Transverse colon (tissue), 4 donors: ENCODE measurements around the gene MEIOB. TPM values are rescaled to one million over a fixed set of nuclear protein-coding genes. Genes with fewer than 3 reads are reported as not detected.
"Not testable (repeated sequence)": the region's sequence is repeated elsewhere in the genome, so short reads cannot be mapped to it uniquely, and the experiment has no call there.

Experiments used
- DNase-seq: peaks from one replicate; pipeline ENCODE4 v3.0.0-alpha.2; 2019
- H3K27ac ChIP-seq, 4 donors: fragments of 200-600 bp; sonication (generic); 2 replicates each; pipeline ENCODE4 v1.5.1; 2016 to 2018; ENCODE audit warnings: inconsistent platforms in 4 of 4
- H3K27me3 ChIP-seq: fragments of 200-600 bp; sonication (generic); 2 replicates; pipeline ENCODE4 v1.5.1; 2017; ENCODE audit warnings: inconsistent platforms
- H3K36me3 ChIP-seq, 4 donors: fragments of 200-600 bp; sonication (generic); 2 replicates each; pipeline ENCODE4 v1.5.1; 2017 to 2019; ENCODE audit warnings: inconsistent platforms in 4 of 4
- H3K4me1 ChIP-seq, 4 donors: fragments of 200-600 bp; sonication (generic); 2 replicates each; pipeline ENCODE4 v1.5.1; 2017 to 2020; ENCODE audit warnings: inconsistent platforms in 4 of 4
- H3K4me3 ChIP-seq, 4 donors: fragments of 200-600 bp; sonication (generic); 1 replicate in 1 of 4; 2 replicates in 3 of 4; pipeline versions ENCODE4 v1.5.1 to v1.6.1; 2017 to 2019; ENCODE audit warnings: inconsistent platforms in 4 of 4
- H3K9me3 ChIP-seq, 2 donors: fragments of 200-600 bp; sonication (generic); 2 replicates each; pipeline ENCODE4 v1.5.1; 2017 to 2019; ENCODE audit warnings: inconsistent platforms in 2 of 2
- CTCF ChIP-seq, 5 experiments: fragments of 200-600 bp in 3 of 5; fragments of 450-650 bp in 2 of 5; sonication (generic) in 3 of 5; IDR thresholded peaks; 1 replicate in 2 of 5; 2 replicates in 3 of 5; pipeline ENCODE4 v1.5.1; 2016 to 2017; ENCODE audit warnings: antibody characterized with exemption in 5 of 5, inconsistent platforms in 3 of 5, mild to moderate bottlenecking in 2 of 5, moderate library complexity in 1 of 5
- EP300 ChIP-seq: sonication (generic); formaldehyde crosslinking; IDR thresholded peaks from one replicate; pipeline ENCODE4 v1.6.1; 2017; ENCODE audit warnings: antibody characterized with exemption, low read depth
- POLR2A ChIP-seq: fragments of 450-650 bp; IDR thresholded peaks from one replicate; pipeline ENCODE4 v1.6.1; 2016; ENCODE audit warnings: antibody characterized with exemption, mild to moderate bottlenecking, moderate library complexity
- POLR2AphosphoS5 ChIP-seq, 3 donors: sonication (generic); formaldehyde crosslinking; IDR thresholded peaks; one replicate each; pipeline ENCODE4 v1.6.1; 2016; ENCODE audit warnings: antibody characterized with exemption in 3 of 3
- WGBS, 2 donors: methylation state at CpG; one replicate each; pipeline ENCODE4 v1.1.5; 2018; ENCODE audit warnings: low coverage in 1 of 2; 5-methylcytosine and 5-hydroxymethylcytosine counted together
- in situ Hi-C, 4 donors: fragments of 200-750 bp; cut with MboI; loops; one replicate each; pipeline versions ENCODE4 v1.15.0 to v1.15.1; 2017; ENCODE audit warnings: low sequenced_read_pairs in 3 of 4, low pct_ligation_motif_present in 1 of 4, low pct_unique_long_range_greater_than_20kb in 1 of 4
- intact Hi-C: fragments of 100-400 bp; cut with DNase I; formaldehyde crosslinking; loops from one replicate; pipeline ENCODE4 v1.15.1; 2023; ENCODE audit warnings: low total_unique reads
- total RNA-seq, 4 donors: library from RNA; depleted of rRNA; stranded (reverse); fragments of >200 nt; gene quantifications; one replicate each; pipeline ENCODE4 v1.1.0, GENCODE V29; 2016

The MEIOB gene
- total RNA-seq: not detected

GRCh38 chr16:1871974-1872635, at the start of gene MEIOB:
MEIOB (minus strand) TSS chr16:1872164; CDS start chr16:1868175, 3,989 bp downstream.
- Histone ChIP-seq H3K4me1 (peaks cover 0 to 16% (median 6%) of the 10 kb centered on the region in 4 donors), H3K27me3 (peaks cover 39% of the 10 kb centered on the region), H3K36me3 (no peaks in the 10 kb centered on the region), H3K4me3 (peak within 1 kb of the TSS in 2 of 4 donors; percentile 19 to 26), H3K27ac (no peak within 1 kb of the TSS), H3K9me3 (no peaks in the 10 kb centered on the region)
- in situ Hi-C loops: no loop called here
- TF ChIP-seq CTCF (IDR thresholded peaks at IDR 0.05) (no peak), EP300 (no peak), POLR2A (no peak), POLR2AphosphoS5 (IDR thresholded peaks at IDR 0.05) (no peak)
- peak; percentile 30 for DNase-seq
- 5 to 28% methylated on average over 8 to 54 of the region's 68 CpGs for WGBS, 2 donors
- intact Hi-C loops: no loop called here

- H3K27me3 ChIP-seq: peaks cover 81% of the 10 kb centered on the region
- peaks cover 10 to 33% (median 22%) of the 10 kb centered on the region in 4 donors for H3K4me1 ChIP-seq
- intact Hi-C loops: no loop called here
- no peaks in the 10 kb centered on the region for H3K9me3 ChIP-seq
- no peak overlapping the region for H3K4me3 ChIP-seq
- no peak overlapping the region for H3K27ac ChIP-seq
- TF ChIP-seq CTCF (IDR thresholded peaks at IDR 0.05): no peak
- DNase-seq: peak; percentile 61
- no peaks in the 10 kb centered on the region for H3K36me3 ChIP-seq
- in situ Hi-C loops: no loop called here
- 11% methylated on average over 14 of the region's 15 CpGs; no CpG with 5 or more reads in 1 of the 2 donors for WGBS, 2 donors
These were observed 48.8 kb upstream of the MEIOB start for GRCh38 chr16:1920727-1921171.

- in situ Hi-C loops, H3K36me3 ChIP-seq, H3K27ac ChIP-seq, H3K9me3 ChIP-seq, DNase-seq, H3K4me3 ChIP-seq, intact Hi-C loops: not testable (repeated sequence)
- H3K4me1 ChIP-seq: peaks cover 10 to 33% (median 22%) of the 10 kb centered on the region in 4 donors
- peaks cover 87% of the 10 kb centered on the region for H3K27me3 ChIP-seq
- 67% methylated on average over 18 of the region's 21 CpGs; no CpG with 5 or more reads in 1 of the 2 donors for WGBS, 2 donors
These were observed 48.2 kb upstream of the MEIOB start for GRCh38 chr16:1920122-1920521.

- Histone ChIP-seq H3K4me3 (no peak overlapping the region), H3K9me3 (no peaks in the 10 kb centered on the region), H3K4me1 (peaks cover 10 to 35% (median 23%) of the 10 kb centered on the region in 4 donors), H3K27ac (no peak overlapping the region), H3K36me3 (no peaks in the 10 kb centered on the region), H3K27me3 (peaks cover 89% of the 10 kb centered on the region)
- TF ChIP-seq POLR2A (no peak), EP300 (no peak), POLR2AphosphoS5 (IDR thresholded peaks at IDR 0.05) (no peak), CTCF (IDR thresholded peaks at IDR 0.05) (no peak)
- in situ Hi-C loops (no loop called here), intact Hi-C loops (no loop called here)
- 35% methylated on average over 27 of the region's 30 CpGs; no CpG with 5 or more reads in 1 of the 2 donors for WGBS, 2 donors
- DNase-seq: no peak
These were observed 47.5 kb upstream of the MEIOB start for GRCh38 chr16:1919327-1919998.
